GM23338 (cell line): ENCODE measurements around the gene CD180. TPM values are rescaled to one million over a fixed set of nuclear protein-coding genes. Genes with fewer than 3 reads are reported as not detected.
A peak's percentile ranks its signal among the peaks of the same experiment; 100 is the strongest.

ENCODE experiments used
- ATAC-seq: fragments of 200-7000 bp; cut with Tn5 transposase; 3 replicates; pipeline ENCODE4 v1.9.1; 2020
- DNase-seq: peaks from one replicate; pipeline ENCODE4 v3.0.0-alpha.2; 2015; ENCODE audit warnings: low spot score
- H2AFZ ChIP-seq: fragments of 200-600 bp; sonication (generic); 2 replicates; pipeline ENCODE4 v1.8.0; 2016; ENCODE audit warnings: antibody characterized with exemption, mild to moderate bottlenecking, moderate library complexity
- H3F3A ChIP-seq: fragments of 200-600 bp; sonication (generic); replicated peaks from 2 replicates; pipeline ENCODE4 v1.8.0; 2017; ENCODE audit warnings: antibody characterized with exemption, mixed run types, low read depth
- H3K27ac ChIP-seq: fragments of 200-600 bp; sonication (generic); 2 replicates; pipeline ENCODE4 v1.6.1; 2016; ENCODE audit warnings: low read depth
- H3K27me3 ChIP-seq: fragments of 200-600 bp; sonication (generic); 2 replicates; pipeline ENCODE4 v1.8.0; 2016; ENCODE audit warnings: mild to moderate bottlenecking, mixed run types, moderate library complexity; ENCODE audit not compliant: insufficient read depth
- H3K36me3 ChIP-seq: fragments of 200-600 bp; sonication (generic); 2 replicates; pipeline ENCODE4 v1.8.0; 2016; ENCODE audit warnings: mild to moderate bottlenecking; ENCODE audit not compliant: insufficient read depth
- H3K4me1 ChIP-seq: fragments of 200-600 bp; sonication (generic); 2 replicates; pipeline ENCODE4 v1.8.0; 2016; ENCODE audit warnings: mild to moderate bottlenecking, moderate library complexity; ENCODE audit not compliant: insufficient read depth
- H3K4me2 ChIP-seq: fragments of 200-600 bp; sonication (generic); 2 replicates; pipeline ENCODE4 v1.7.1; 2017; ENCODE audit warnings: mixed run types
- H3K4me3 ChIP-seq: fragments of 200-600 bp; sonication (generic); 2 replicates; pipeline ENCODE4 v1.6.1; 2016; ENCODE audit warnings: mixed run types
- H3K79me2 ChIP-seq: fragments of 200-600 bp; sonication (generic); replicated peaks from 2 replicates; pipeline ENCODE4 v1.8.0; 2017; ENCODE audit warnings: mild to moderate bottlenecking; ENCODE audit not compliant: insufficient read depth
- H3K9me2 ChIP-seq: fragments of 200-600 bp; sonication (generic); 2 replicates; pipeline ENCODE4 v1.8.0; 2017; ENCODE audit not compliant: insufficient read depth
- H4K20me1 ChIP-seq: fragments of 200-600 bp; sonication (generic); replicated peaks from 2 replicates; pipeline ENCODE4 v1.8.0; 2017; ENCODE audit warnings: mild to moderate bottlenecking; ENCODE audit not compliant: insufficient read depth
- H3K27ac Mint-ChIP-seq: 2 replicates; pipeline ENCODE4 v1.8.0; 2020; ENCODE audit warnings: inconsistent platforms, mild to moderate bottlenecking, moderate library complexity, mixed read lengths
- H3K27me3 Mint-ChIP-seq: 3 replicates; pipeline ENCODE4 v1.8.0; 2022; ENCODE audit warnings: low read depth, mild to moderate bottlenecking, moderate library complexity, mixed read lengths, inconsistent platforms; ENCODE audit not compliant: insufficient read depth, poor library complexity
- H3K36me3 Mint-ChIP-seq: 3 replicates; pipeline ENCODE4 v1.8.0; 2021; ENCODE audit warnings: low read depth, mild to moderate bottlenecking, inconsistent platforms, moderate library complexity, mixed read lengths
- H3K4me1 Mint-ChIP-seq: 3 replicates; pipeline ENCODE4 v1.8.0; 2020; ENCODE audit warnings: mild to moderate bottlenecking, inconsistent platforms, mixed read lengths
- H3K4me3 Mint-ChIP-seq: 3 replicates; pipeline ENCODE4 v1.8.0; 2021; ENCODE audit warnings: moderate library complexity, mild to moderate bottlenecking, inconsistent platforms, mixed read lengths
- H3K9me3 Mint-ChIP-seq: 3 replicates; pipeline ENCODE4 v1.8.0; 2020; ENCODE audit warnings: moderate library complexity, mild to moderate bottlenecking, inconsistent platforms, mixed read lengths
- CREB1 ChIP-seq: fragments of 250-450 bp; sonication (Bioruptor Pico); IDR thresholded peaks from 2 replicates; pipeline ENCODE4 v1.5.0; 2020; ENCODE audit warnings: low read depth, mild to moderate bottlenecking, moderate library complexity
- CTCF ChIP-seq, 2 experiments: fragments of 200-600 bp in 1 of 2; sonication (generic) in 1 of 2; conservative IDR thresholded peaks; 2 replicates each; pipeline versions ENCODE4 v1.5.1 to v1.6.1; 2016 to 2017; ENCODE audit warnings: antibody characterized with exemption in 2 of 2, low read depth in 2 of 2, mild to moderate bottlenecking in 2 of 2, moderate library complexity in 1 of 2
- EZH2 ChIP-seq: fragments of 200-600 bp; sonication (generic); IDR thresholded peaks from one replicate; pipeline ENCODE4 v1.8.0; 2017; ENCODE audit warnings: antibody characterized with exemption, mild to moderate bottlenecking, low read depth; ENCODE audit not compliant: unreplicated experiment
- EZH2phosphoT487 ChIP-seq: fragments of 200-600 bp; sonication (generic); IDR thresholded peaks from one replicate; pipeline ENCODE4 v1.8.1; 2018; ENCODE audit warnings: antibody characterized with exemption; ENCODE audit not compliant: unreplicated experiment
- JUNB ChIP-seq: IDR thresholded peaks from one replicate; pipeline ENCODE4 v1.6.1; 2016; ENCODE audit warnings: antibody characterized with exemption; ENCODE audit not compliant: unreplicated experiment
- POLR2AphosphoS5 ChIP-seq: IDR thresholded peaks from 2 replicates; pipeline ENCODE4 v1.6.1; 2016; ENCODE audit warnings: antibody characterized with exemption, low read depth
- STAT1 ChIP-seq: IDR thresholded peaks from one replicate; pipeline ENCODE4 v1.6.1; 2016; ENCODE audit warnings: antibody characterized with exemption; ENCODE audit not compliant: unreplicated experiment
- ZNF114 ChIP-seq: fragments of 250-450 bp; sonication (Bioruptor Pico); IDR thresholded peaks from 2 replicates; pipeline ENCODE4 v1.5.0; 2020; ENCODE audit warnings: mild to moderate bottlenecking, moderate library complexity
- polyA plus RNA-seq: library from polyadenylated mRNA; unstranded; fragments of >200 nt; fragmentation: Nextera tagmentation; extraction: Ambion mirVana; gene quantifications from 2 replicates; pipeline ENCODE4 v1.2.1, GENCODE V29; 2016
- total RNA-seq: library from RNA; depleted of rRNA; stranded (reverse); fragments of >200 nt; shearing (Covaris generic); gene quantifications from 2 replicates; pipeline ENCODE4 v1.2.3, GENCODE V29; 2014
- TF ChIP-seq, protein P1 (sequence below): IDR thresholded peaks from 2 replicates; pipeline ENCODE4 v1.6.1; 2016; ENCODE audit warnings: antibody characterized with exemption
- TF ChIP-seq, protein P2 (sequence below): IDR thresholded peaks from one replicate; pipeline ENCODE4 v1.6.1; 2018; ENCODE audit warnings: antibody characterized with exemption; ENCODE audit not compliant: unreplicated experiment

CD180 gene
- total and polyA plus RNA-seq, 2 experiments from 2014 or later, result not detected

DNA sequence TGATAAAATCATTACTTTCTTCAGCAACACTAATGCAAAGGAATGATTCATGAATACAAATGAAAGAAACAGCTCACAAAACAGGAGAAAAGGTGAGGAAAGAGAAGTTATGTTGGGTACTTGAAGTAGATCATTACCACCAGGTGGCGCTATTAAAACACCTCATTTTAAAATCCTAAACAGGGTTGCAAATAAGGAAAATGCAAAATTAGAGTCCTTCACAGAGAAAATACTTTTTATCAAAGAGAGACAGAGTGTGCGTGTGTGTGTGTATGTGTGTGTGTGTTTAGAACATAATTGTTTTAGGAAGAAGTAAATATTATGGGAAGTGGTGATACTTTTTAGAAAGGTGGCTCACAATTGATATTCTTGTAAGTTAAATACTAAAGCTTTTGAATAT is 49.5 kb upstream of the CD180 start:
- Histone ChIP-seq H4K20me1 (no peaks in the 10 kb centered on the region), H3K4me2 (no peak overlapping the region), H2AFZ (no peak overlapping the region), H3K27me3 (no peaks in the 10 kb centered on the region), H3K4me3 (no peak overlapping the region), H3K27ac (no peak overlapping the region), H3K4me1 (no peaks in the 10 kb centered on the region), H3K9me2 (peaks cover 11% of the 10 kb centered on the region), H3K79me2 (no peaks in the 10 kb centered on the region), H3K36me3 (no peaks in the 10 kb centered on the region), H3F3A (no peaks in the 10 kb centered on the region)
- Mint-ChIP-seq H3K27ac (no peak overlapping the region), H3K4me3 (no peak overlapping the region), H3K4me1 (peaks cover 10% of the 10 kb centered on the region), H3K36me3 (no peaks in the 10 kb centered on the region), H3K27me3 (peaks cover 1% of the 10 kb centered on the region), H3K9me3 (no peaks in the 10 kb centered on the region; the same call in 2 of the 3 replicates)
- DNase-seq (peak; percentile 90), ATAC-seq (peak; percentile 59)
- TF ChIP-seq CTCF (conservative IDR thresholded peaks at IDR 0.05; ENCODE audit: low read depth in 2 of 2), result peak; percentile 71 to 91
- no peak for TF ChIP-seq ZNF114

- peaks cover 10% of the 10 kb centered on the region for H3K4me1 Mint-ChIP-seq
- Histone ChIP-seq H3K4me1 (no peaks in the 10 kb centered on the region), H3K27ac (no peak overlapping the region)
- TF ChIP-seq, protein P1, sequence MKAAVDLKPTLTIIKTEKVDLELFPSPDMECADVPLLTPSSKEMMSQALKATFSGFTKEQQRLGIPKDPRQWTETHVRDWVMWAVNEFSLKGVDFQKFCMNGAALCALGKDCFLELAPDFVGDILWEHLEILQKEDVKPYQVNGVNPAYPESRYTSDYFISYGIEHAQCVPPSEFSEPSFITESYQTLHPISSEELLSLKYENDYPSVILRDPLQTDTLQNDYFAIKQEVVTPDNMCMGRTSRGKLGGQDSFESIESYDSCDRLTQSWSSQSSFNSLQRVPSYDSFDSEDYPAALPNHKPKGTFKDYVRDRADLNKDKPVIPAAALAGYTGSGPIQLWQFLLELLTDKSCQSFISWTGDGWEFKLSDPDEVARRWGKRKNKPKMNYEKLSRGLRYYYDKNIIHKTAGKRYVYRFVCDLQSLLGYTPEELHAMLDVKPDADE, result no peak
- no peak for TF ChIP-seq POLR2AphosphoS5
- TF ChIP-seq STAT1, result no peak
- TF ChIP-seq, protein P2, sequence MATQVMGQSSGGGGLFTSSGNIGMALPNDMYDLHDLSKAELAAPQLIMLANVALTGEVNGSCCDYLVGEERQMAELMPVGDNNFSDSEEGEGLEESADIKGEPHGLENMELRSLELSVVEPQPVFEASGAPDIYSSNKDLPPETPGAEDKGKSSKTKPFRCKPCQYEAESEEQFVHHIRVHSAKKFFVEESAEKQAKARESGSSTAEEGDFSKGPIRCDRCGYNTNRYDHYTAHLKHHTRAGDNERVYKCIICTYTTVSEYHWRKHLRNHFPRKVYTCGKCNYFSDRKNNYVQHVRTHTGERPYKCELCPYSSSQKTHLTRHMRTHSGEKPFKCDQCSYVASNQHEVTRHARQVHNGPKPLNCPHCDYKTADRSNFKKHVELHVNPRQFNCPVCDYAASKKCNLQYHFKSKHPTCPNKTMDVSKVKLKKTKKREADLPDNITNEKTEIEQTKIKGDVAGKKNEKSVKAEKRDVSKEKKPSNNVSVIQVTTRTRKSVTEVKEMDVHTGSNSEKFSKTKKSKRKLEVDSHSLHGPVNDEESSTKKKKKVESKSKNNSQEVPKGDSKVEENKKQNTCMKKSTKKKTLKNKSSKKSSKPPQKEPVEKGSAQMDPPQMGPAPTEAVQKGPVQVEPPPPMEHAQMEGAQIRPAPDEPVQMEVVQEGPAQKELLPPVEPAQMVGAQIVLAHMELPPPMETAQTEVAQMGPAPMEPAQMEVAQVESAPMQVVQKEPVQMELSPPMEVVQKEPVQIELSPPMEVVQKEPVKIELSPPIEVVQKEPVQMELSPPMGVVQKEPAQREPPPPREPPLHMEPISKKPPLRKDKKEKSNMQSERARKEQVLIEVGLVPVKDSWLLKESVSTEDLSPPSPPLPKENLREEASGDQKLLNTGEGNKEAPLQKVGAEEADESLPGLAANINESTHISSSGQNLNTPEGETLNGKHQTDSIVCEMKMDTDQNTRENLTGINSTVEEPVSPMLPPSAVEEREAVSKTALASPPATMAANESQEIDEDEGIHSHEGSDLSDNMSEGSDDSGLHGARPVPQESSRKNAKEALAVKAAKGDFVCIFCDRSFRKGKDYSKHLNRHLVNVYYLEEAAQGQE, result no peak
- TF ChIP-seq EZH2, result no peak
- TF ChIP-seq JUNB, result no peak
- TF ChIP-seq EZH2phosphoT487, result no peak
- TF ChIP-seq CREB1, result no peak
Observed at GRCh38 chr5:67245259-67245846, 48.8 kb upstream of the CD180 start.

More at GRCh38 chr5:67245259-67245846, 48.8 kb upstream of the CD180 start:
- peak overlapping the region; percentile 45; the same call in 1 of the 2 replicates for H2AFZ ChIP-seq
- peak overlapping the region; percentile 29; the same call in 1 of the 2 replicates for H3K27ac Mint-ChIP-seq
- no peak overlapping the region for H3K4me3 Mint-ChIP-seq
- no peaks in the 10 kb centered on the region for H4K20me1 ChIP-seq
- H3K36me3 Mint-ChIP-seq, result no peaks in the 10 kb centered on the region
- H3K79me2 ChIP-seq, result no peaks in the 10 kb centered on the region
- peaks cover 11% of the 10 kb centered on the region for H3K9me2 ChIP-seq
- H3K27me3 ChIP-seq, result no peaks in the 10 kb centered on the region
- H3K27me3 Mint-ChIP-seq, result peaks cover 1% of the 10 kb centered on the region
- H3K4me2 ChIP-seq, result no peak overlapping the region
- no peaks in the 10 kb centered on the region for H3F3A ChIP-seq
- DNase-seq (no peak), ATAC-seq (no peak)
- no peaks in the 10 kb centered on the region; the same call in 2 of the 3 replicates for H3K9me3 Mint-ChIP-seq
- H3K36me3 ChIP-seq, result no peaks in the 10 kb centered on the region
- H3K4me3 ChIP-seq, result no peak overlapping the region
